Measurements from ENCODE around the gene ADAMTS8.

ADAMTS8 gene

DNA sequence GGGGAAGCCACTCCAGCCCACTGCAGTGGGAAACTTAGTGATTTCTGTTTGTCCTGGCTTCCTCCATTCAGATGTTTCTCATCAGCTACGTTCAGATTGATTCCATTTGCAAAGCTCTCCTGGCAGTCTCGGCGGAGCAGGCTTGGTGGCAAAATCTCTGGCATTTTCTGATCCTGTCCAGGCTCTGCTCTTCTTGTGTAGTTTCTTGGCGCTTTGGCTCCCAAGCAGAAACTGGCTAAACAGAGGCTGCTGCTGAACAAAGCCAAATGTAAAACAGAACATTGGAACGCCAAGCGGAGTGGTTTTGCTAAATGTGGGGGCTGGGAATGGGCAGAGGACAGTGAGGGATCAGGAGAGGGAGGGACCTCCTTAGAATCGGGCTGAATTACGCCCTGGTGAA, 36.7 kb downstream of the ADAMTS8 start:
- DNase-seq: no peak

GRCh38 chr11:130390071-130390758, 38.2 kb downstream of the ADAMTS8 start:
- DNase-seq: no peak

DNA sequence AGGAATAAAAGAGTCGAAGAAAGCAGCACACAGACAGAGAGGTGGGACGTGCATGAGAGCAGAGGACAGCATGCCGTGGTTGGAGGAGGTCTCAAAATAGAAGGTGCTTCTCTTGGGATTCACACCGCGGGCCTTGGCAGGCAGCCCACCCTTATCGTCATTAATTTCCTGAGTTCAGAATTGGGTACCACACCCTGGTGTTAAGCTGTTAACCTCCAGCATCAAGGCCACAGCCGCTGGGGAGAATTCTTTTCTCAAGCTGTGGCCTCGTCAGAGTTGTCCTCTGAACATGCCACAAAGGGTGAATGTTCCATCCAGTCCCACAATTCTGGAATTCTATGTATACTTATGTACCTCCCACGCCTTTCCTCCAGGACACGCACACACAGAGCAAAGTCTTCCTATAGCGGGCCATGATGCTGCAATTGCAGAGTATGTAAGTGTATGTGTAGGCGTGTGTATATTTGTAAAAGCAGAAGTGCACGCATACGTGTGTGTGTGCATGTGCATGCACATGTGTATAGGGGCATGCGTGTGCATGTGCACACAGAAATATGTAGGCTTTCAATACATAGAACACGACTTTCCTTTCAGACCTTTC, 39.0 kb downstream of the ADAMTS8 start:
- DNase-seq: no peak

GRCh38 chr11:130388607-130389205, 39.7 kb downstream of the ADAMTS8 start:
- no peak for DNase-seq

DNA sequence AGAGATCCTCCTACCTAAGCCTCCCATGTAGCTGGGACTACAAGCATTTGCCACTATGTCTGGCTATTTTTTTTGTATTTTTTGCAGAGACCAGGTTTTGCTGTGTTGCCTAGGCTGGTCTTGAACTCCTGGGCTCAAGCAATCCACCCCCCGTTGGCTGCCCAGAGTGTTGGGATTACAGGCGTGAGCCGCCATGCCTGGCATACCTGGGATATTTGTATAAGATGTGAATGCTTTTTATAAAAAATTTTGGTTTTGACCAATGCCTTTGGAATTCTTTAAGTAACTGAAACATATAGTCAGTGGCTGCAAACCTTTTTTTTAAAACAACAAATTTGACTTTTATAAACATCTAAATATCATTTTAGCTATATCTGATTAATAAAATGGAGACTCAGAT, 42.4 kb downstream of the ADAMTS8 start:
- no peak for DNase-seq

- DNase-seq: no peak
Measured at GRCh38 chr11:130383344-130384211, 44.8 kb downstream of the ADAMTS8 start.

DNA sequence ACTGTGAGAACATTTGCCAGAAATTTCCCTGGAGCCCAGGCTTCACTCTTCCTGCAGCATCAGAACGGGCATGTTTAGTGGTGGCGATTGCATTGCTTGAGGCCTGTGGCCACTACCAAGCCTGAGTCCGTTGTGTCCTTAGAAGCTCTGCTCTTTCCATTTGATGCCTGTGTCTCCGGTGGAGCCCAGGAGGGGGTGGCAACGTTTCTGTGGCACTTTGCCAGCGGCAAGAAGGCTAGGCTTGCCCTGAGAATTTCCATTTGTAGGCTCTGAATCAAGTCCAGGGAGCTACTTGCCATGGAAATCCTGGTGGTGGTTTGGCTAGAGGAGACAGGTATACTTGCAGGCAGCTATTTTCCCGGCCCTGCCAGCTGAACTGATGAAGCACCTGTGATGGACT, 47.1 kb downstream of the ADAMTS8 start:
- no peak for DNase-seq

DNA sequence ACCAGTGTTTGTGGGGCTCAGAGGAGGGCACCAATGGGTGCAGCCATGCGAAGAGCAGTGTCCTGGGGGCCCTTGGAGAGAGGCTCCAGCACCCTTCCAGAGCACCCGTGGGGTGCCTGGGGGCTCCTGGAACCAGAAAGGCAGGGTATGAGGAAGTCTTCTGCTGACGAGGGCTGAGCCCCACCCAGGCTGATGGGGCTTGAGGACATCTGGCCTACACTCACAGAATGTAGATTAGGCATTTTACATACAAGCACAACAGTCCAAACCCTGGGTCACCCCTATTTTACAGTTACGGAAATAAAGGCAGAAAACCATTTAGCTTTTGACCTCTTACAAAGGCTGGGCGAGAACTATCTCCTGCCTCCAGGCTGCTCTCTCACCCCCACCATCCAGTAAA, 47.6 kb downstream of the ADAMTS8 start:
- no peak for DNase-seq

DNA sequence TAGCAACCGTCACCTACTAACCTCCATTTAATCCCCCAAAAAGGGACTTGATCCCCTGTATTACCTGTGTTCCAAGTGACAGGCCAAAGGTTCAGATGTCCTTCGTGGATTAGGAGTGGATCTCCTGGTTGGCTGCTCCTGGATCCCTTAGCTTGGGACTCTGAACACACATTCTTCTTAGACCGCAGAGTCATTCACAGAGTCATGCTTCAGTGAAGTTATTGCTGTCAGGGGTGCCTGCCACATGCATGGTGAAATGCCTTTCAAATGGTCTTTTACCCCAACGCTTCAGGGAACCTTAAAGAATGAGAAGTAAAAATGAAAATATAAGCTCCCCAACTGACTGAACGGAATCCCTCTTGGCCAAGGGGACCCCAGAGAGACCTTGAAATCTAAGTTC, 49.1 kb downstream of the ADAMTS8 start:
- no peak for DNase-seq

DNA sequence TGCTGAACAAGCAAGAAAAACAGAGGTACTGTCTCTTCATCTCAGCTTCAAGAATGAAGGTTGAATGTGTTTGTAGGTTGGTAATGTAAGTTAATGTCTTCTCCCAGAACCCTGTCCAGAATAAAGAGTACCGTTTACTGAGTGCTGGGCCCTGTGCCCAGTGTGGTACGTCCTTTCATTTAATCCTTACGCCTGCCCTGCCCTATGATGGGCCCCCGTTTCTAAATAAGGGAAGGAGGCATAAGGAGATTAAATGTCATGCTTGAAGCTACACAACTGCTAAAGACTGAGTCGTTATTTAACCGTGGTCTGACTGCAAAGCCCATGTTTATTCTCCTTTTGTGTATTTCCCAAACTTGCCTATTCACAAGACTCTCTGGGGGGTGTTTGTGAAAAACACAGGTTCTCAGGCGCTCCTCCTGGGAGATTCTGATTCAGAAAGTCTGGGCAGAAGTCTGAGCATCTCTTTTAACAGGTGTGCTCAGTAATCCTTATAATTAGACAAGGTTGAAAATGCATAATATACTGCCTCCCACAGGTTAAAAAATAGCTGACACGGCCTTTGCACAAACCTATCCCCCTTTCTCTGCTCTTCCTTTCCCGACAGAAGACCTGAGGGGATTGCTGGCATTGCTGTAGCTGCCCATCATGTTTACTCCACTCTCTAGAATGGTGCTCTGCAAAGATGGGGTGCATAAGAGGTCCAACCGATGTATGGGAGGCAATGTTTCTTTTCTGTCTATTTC, 57.4 kb downstream of the ADAMTS8 start:
- no peak for DNase-seq

DNA sequence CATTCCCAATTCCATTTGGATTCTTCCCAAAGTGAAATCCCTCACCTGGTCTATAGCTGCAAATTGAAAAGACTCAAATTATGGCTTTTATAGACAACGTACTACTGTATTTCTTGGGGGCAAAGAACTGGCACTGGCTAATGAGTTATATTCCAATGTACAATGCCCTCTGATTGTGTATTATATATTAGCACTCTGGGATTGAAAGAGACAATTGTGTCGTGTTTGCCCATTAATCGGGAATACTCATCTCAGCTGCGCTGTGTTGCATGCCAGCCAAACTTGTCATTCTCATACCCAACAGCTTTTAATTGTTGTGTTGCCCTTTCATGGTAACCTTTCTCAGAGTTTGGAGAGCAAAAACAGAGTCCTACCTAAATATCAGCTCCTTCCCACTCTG, 58.7 kb downstream of the ADAMTS8 start:
- DNase-seq: no peak

GRCh38 chr11:130369141-130369691, 59.2 kb downstream of the ADAMTS8 start:
- no peak for DNase-seq

DNA sequence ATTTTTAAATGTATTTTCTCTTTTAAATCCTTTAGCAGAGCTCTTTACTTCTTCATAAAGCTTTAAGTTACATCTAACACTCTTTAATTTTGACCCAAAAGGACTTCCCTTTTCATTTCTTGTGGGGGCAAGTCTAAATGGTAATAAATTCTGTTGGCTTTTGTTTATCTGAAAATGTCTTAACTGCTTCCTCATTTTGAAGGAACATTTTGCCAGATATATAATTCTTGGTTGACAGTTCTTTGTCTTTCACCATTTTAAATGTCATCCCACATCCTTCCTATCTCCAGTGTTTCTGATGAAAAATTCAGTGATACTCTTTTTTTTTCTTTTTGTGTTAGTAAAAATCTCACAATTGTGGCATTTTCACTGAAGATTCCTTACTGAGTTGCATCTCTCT, 69.0 kb downstream of the ADAMTS8 start:
- no peak for DNase-seq

GRCh38 chr11:130358398-130358797, 70.0 kb downstream of the ADAMTS8 start:
- no peak for DNase-seq
